RPMI7951 (cell line): Measurements from ENCODE around the gene SBK3. TPM values are rescaled to one million over a fixed set of nuclear protein-coding genes. Genes with fewer than 3 reads are reported as not detected.

Experiments
- DNase-seq: peaks from one replicate; pipeline ENCODE4 v3.0.0-alpha.2; 2012; ENCODE audit warnings: low read depth
- total RNA-seq: library from RNA; depleted of rRNA; stranded (reverse); fragments of >200 nt; shearing (Covaris generic); gene quantifications from 2 replicates; pipeline ENCODE4 v1.2.3, GENCODE V29; 2014; rRNA removed

The SBK3 gene
- total RNA-seq, 1 experiment from 2014 or later: 0.24 TPM

- no peak for DNase-seq
Observed at GRCh38 chr19:55491546-55492360, 53.6 kb downstream of the SBK3 start.

Other genes starting within 250 kb of the SBK3 start
- gene TMEM150B, start 220.2 kb downstream of the SBK3 start, total RNA-seq: not detected in 2 replicates
- gene KMT5C, start 205.7 kb downstream of the SBK3 start, total RNA-seq: 4.1 and 5.6 TPM in 2 replicates
- gene COX6B2, start 190.8 kb downstream of the SBK3 start, total RNA-seq: 0.10 TPM in 1 of 2 replicates, not detected in the other
- not detected in 2 replicates for gene GARIN5B, start 182.3 kb downstream of the SBK3 start, total RNA-seq
- 5.6 and 8.4 TPM in 2 replicates for gene IL11, start 175.1 kb downstream of the SBK3 start, total RNA-seq
- not detected in 2 replicates for gene TMEM190, start 168.7 kb downstream of the SBK3 start, total RNA-seq
- not detected in 2 replicates for gene TMEM238, start 161.3 kb downstream of the SBK3 start, total RNA-seq
- gene RPL28, start 159.6 kb downstream of the SBK3 start, total RNA-seq: 457 and 492 TPM in 2 replicates
- gene UBE2S, start 137.8 kb downstream of the SBK3 start, total RNA-seq: 250 and 347 TPM in 2 replicates
- 0.12 TPM in 1 of 2 replicates, not detected in the other for gene SHISA7, start 102.2 kb downstream of the SBK3 start, total RNA-seq
- 81.9 and 120 TPM in 2 replicates for gene ISOC2, start 83.9 kb downstream of the SBK3 start, total RNA-seq
- gene C19orf85, start 80.8 kb downstream of the SBK3 start, total RNA-seq: not detected in 2 replicates
- gene ZNF628, start 68.9 kb downstream of the SBK3 start, total RNA-seq: 3.1 and 5.3 TPM in 2 replicates
- 18.5 and 25.3 TPM in 2 replicates for gene NAT14, start 60.4 kb downstream of the SBK3 start, total RNA-seq
- 3.2 and 3.6 TPM in 2 replicates for gene SSC5D, start 57.1 kb downstream of the SBK3 start, total RNA-seq
- not detected in 2 replicates for gene SBK2, start 8.4 kb downstream of the SBK3 start, total RNA-seq
- gene ZNF579, start 35.3 kb upstream of the SBK3 start, total RNA-seq: 1.3 and 2.4 TPM in 2 replicates
- gene FIZ1, start 54.0 kb upstream of the SBK3 start, total RNA-seq: 2.4 and 3.0 TPM in 2 replicates
- 14.7 and 16.9 TPM in 2 replicates for gene ZNF524, start 54.7 kb upstream of the SBK3 start, total RNA-seq
- gene ZNF865, start 60.1 kb upstream of the SBK3 start, total RNA-seq: 0.12 and 0.68 TPM in 2 replicates
- 1.6 and 2.6 TPM in 2 replicates for gene ZNF784, start 79.0 kb upstream of the SBK3 start, total RNA-seq
- gene ZNF580, start 95.5 kb upstream of the SBK3 start, total RNA-seq: 11.3 and 12.9 TPM in 2 replicates
- gene ZNF581, start 98.1 kb upstream of the SBK3 start, total RNA-seq: 13.5 and 13.7 TPM in 2 replicates
- gene CCDC106, start 102.7 kb upstream of the SBK3 start, total RNA-seq: 3.7 and 5.7 TPM in 2 replicates
- gene U2AF2, start 109.5 kb upstream of the SBK3 start, total RNA-seq: 80.3 and 108 TPM in 2 replicates
- 26.0 and 46.4 TPM in 2 replicates for gene EPN1, start 129.7 kb upstream of the SBK3 start, total RNA-seq
- gene NLRP9, start 192.9 kb upstream of the SBK3 start, total RNA-seq: not detected in 2 replicates
- gene RFPL4A, start 213.6 kb upstream of the SBK3 start, total RNA-seq: 0.24 TPM in 1 of 2 replicates, not detected in the other
- 0.20 TPM in 1 of 2 replicates, not detected in the other for gene RFPL4AL1, start 223.6 kb upstream of the SBK3 start, total RNA-seq